ENCODE data around the gene URGCP.

URGCP gene

GRCh38 chr7:43844662-43845061 lies 61.7 kb downstream of the URGCP start:
- H4K91ac ChIP-seq (ENCODE audit: low read length) = no peak overlapping the region
- 56% methylated on average over 2 of the region's 2 CpGs for WGBS
- no peak overlapping the region for H3K14ac ChIP-seq (ENCODE audit: low read length in 2 of 2)
- H2AFZ ChIP-seq (ENCODE audit: low read depth, low read length) = no peak overlapping the region
- no peak overlapping the region for H3K27ac ChIP-seq (ENCODE audit: low read length, poor library complexity, severe bottlenecking)
- H3K9me3 ChIP-seq (ENCODE audit: control insufficient read depth, low read length) = no peaks in the 10 kb centered on the region
- H2BK120ac ChIP-seq (ENCODE audit: low read depth, low read length) = no peak overlapping the region
- H2BK12ac ChIP-seq (ENCODE audit: low read length in 2 of 2) = no peak overlapping the region
- H2AK5ac ChIP-seq (ENCODE audit: low read length, severe bottlenecking) = no peak overlapping the region
- no peaks in the 10 kb centered on the region for H3K27me3 ChIP-seq (ENCODE audit: control insufficient read depth in 1 of 2, insufficient read depth in 1 of 2, low read length in 2 of 2)
- H3K23ac ChIP-seq (ENCODE audit: low read length in 2 of 2) = no peak overlapping the region
- H2BK5ac ChIP-seq (ENCODE audit: low read depth, low read length, poor library complexity, severe bottlenecking) = no peak overlapping the region
- H3K4ac ChIP-seq (ENCODE audit: low read depth in 1 of 2, low read length in 2 of 2) = no peak overlapping the region
- no peak overlapping the region for H2BK15ac ChIP-seq (ENCODE audit: low read depth, poor library complexity, severe bottlenecking)
- no peaks in the 10 kb centered on the region for H3K79me1 ChIP-seq (replicated peaks; ENCODE audit: low read length, poor library complexity, severe bottlenecking)
- no peak overlapping the region for H3K18ac ChIP-seq (ENCODE audit: low read depth in 1 of 2, low read length in 2 of 2)
- no peak overlapping the region for H3K4me3 ChIP-seq (ENCODE audit: insufficient read depth in 1 of 2, low read depth in 1 of 2, low read length in 2 of 2)
- no peak overlapping the region for H4K8ac ChIP-seq (ENCODE audit: low read length)
- no peak overlapping the region for H3K9ac ChIP-seq (ENCODE audit: low read length)
- no peaks in the 10 kb centered on the region for H3K4me1 ChIP-seq (ENCODE audit: control insufficient read depth, insufficient read depth, low read depth, low read length)
- no peak for DNase-seq
- H3K4me2 ChIP-seq (ENCODE audit: low read length, poor library complexity, severe bottlenecking) = no peak overlapping the region
- no peaks in the 10 kb centered on the region for H3K36me3 ChIP-seq (ENCODE audit: control insufficient read depth in 1 of 2, insufficient read depth in 2 of 2, low read depth in 1 of 2, low read length in 2 of 2)

GRCh38 chr7:43844257-43844656 lies 62.1 kb downstream of the URGCP start:
- 94% methylated on average over 2 of the region's 2 CpGs for WGBS
- Histone ChIP-seq H4K8ac (ENCODE audit: low read length) (no peak overlapping the region), H2BK15ac (ENCODE audit: low read depth, poor library complexity, severe bottlenecking) (no peak overlapping the region), H4K91ac (ENCODE audit: low read length) (no peak overlapping the region), H2BK12ac (ENCODE audit: low read length in 2 of 2) (no peak overlapping the region), H3K4me2 (ENCODE audit: low read length, poor library complexity, severe bottlenecking) (no peak overlapping the region), H3K27ac (ENCODE audit: low read length, poor library complexity, severe bottlenecking) (no peak overlapping the region), H3K9me3 (ENCODE audit: control insufficient read depth, low read length) (no peaks in the 10 kb centered on the region), H3K36me3 (ENCODE audit: control insufficient read depth in 1 of 2, insufficient read depth in 2 of 2, low read depth in 1 of 2, low read length in 2 of 2) (no peaks in the 10 kb centered on the region), H3K4me3 (ENCODE audit: insufficient read depth in 1 of 2, low read depth in 1 of 2, low read length in 2 of 2) (no peak overlapping the region), H2AFZ (ENCODE audit: low read depth, low read length) (no peak overlapping the region), H3K14ac (ENCODE audit: low read length in 2 of 2) (no peak overlapping the region), H3K27me3 (ENCODE audit: control insufficient read depth in 1 of 2, insufficient read depth in 1 of 2, low read length in 2 of 2) (no peaks in the 10 kb centered on the region), H2AK5ac (ENCODE audit: low read length, severe bottlenecking) (no peak overlapping the region), H2BK120ac (ENCODE audit: low read depth, low read length) (no peak overlapping the region), H3K79me1 (replicated peaks; ENCODE audit: low read length, poor library complexity, severe bottlenecking) (no peaks in the 10 kb centered on the region), H3K18ac (ENCODE audit: low read depth in 1 of 2, low read length in 2 of 2) (no peak overlapping the region), H3K23ac (ENCODE audit: low read length in 2 of 2) (no peak overlapping the region), H3K4me1 (ENCODE audit: control insufficient read depth, insufficient read depth, low read depth, low read length) (no peaks in the 10 kb centered on the region), H3K9ac (ENCODE audit: low read length) (no peak overlapping the region), H2BK5ac (ENCODE audit: low read depth, low read length, poor library complexity, severe bottlenecking) (no peak overlapping the region), H3K4ac (ENCODE audit: low read depth in 1 of 2, low read length in 2 of 2) (no peak overlapping the region)
- no peak for DNase-seq

GRCh38 chr7:43843296-43843695 lies 63.1 kb downstream of the URGCP start:
- no peak for DNase-seq
- 94% methylated on average over 4 of the region's 4 CpGs for WGBS
- no peak overlapping the region for H3K4me2 ChIP-seq (ENCODE audit: low read length, poor library complexity, severe bottlenecking)
- no peak overlapping the region for H2BK5ac ChIP-seq (ENCODE audit: low read depth, low read length, poor library complexity, severe bottlenecking)
- H3K9ac ChIP-seq (ENCODE audit: low read length) = no peak overlapping the region
- no peak overlapping the region for H3K4me3 ChIP-seq (ENCODE audit: insufficient read depth in 1 of 2, low read depth in 1 of 2, low read length in 2 of 2)
- H3K4me1 ChIP-seq (ENCODE audit: control insufficient read depth, insufficient read depth, low read depth, low read length) = no peaks in the 10 kb centered on the region
- no peak overlapping the region for H2AK5ac ChIP-seq (ENCODE audit: low read length, severe bottlenecking)
- no peaks in the 10 kb centered on the region for H3K9me3 ChIP-seq (ENCODE audit: control insufficient read depth, low read length)
- no peak overlapping the region for H2BK12ac ChIP-seq (ENCODE audit: low read length in 2 of 2)
- H2BK15ac ChIP-seq (ENCODE audit: low read depth, poor library complexity, severe bottlenecking) = no peak overlapping the region
- H3K18ac ChIP-seq (ENCODE audit: low read depth in 1 of 2, low read length in 2 of 2) = no peak overlapping the region
- no peak overlapping the region for H3K23ac ChIP-seq (ENCODE audit: low read length in 2 of 2)
- H2AFZ ChIP-seq (ENCODE audit: low read depth, low read length) = no peak overlapping the region
- no peaks in the 10 kb centered on the region for H3K36me3 ChIP-seq (ENCODE audit: control insufficient read depth in 1 of 2, insufficient read depth in 2 of 2, low read depth in 1 of 2, low read length in 2 of 2)
- no peak overlapping the region for H2BK120ac ChIP-seq (ENCODE audit: low read depth, low read length)
- no peaks in the 10 kb centered on the region for H3K27me3 ChIP-seq (ENCODE audit: control insufficient read depth in 1 of 2, insufficient read depth in 1 of 2, low read length in 2 of 2)
- H3K27ac ChIP-seq (ENCODE audit: low read length, poor library complexity, severe bottlenecking) = no peak overlapping the region
- no peak overlapping the region for H4K91ac ChIP-seq (ENCODE audit: low read length)
- no peak overlapping the region for H3K14ac ChIP-seq (ENCODE audit: low read length in 2 of 2)
- no peak overlapping the region for H3K4ac ChIP-seq (ENCODE audit: low read depth in 1 of 2, low read length in 2 of 2)
- H4K8ac ChIP-seq (ENCODE audit: low read length) = no peak overlapping the region
- no peaks in the 10 kb centered on the region for H3K79me1 ChIP-seq (replicated peaks; ENCODE audit: low read length, poor library complexity, severe bottlenecking)

- H2BK5ac ChIP-seq (ENCODE audit: low read depth, low read length, poor library complexity, severe bottlenecking) = no peak overlapping the region
- H2BK15ac ChIP-seq (ENCODE audit: low read depth, poor library complexity, severe bottlenecking) = no peak overlapping the region
- H3K4me1 ChIP-seq (ENCODE audit: control insufficient read depth, insufficient read depth, low read depth, low read length) = no peaks in the 10 kb centered on the region
- no peak overlapping the region for H3K4me3 ChIP-seq (ENCODE audit: insufficient read depth in 1 of 2, low read depth in 1 of 2, low read length in 2 of 2)
- no peak overlapping the region for H2AK5ac ChIP-seq (ENCODE audit: low read length, severe bottlenecking)
- H3K9ac ChIP-seq (ENCODE audit: low read length) = peak overlapping the region; percentile 87
- DNase-seq = no peak
- no peak overlapping the region for H2BK12ac ChIP-seq (ENCODE audit: low read length in 2 of 2)
- WGBS = 82% methylated on average over 9 of the region's 9 CpGs
- no peak overlapping the region for H3K27ac ChIP-seq (ENCODE audit: low read length, poor library complexity, severe bottlenecking)
- no peak overlapping the region for H3K4ac ChIP-seq (ENCODE audit: low read depth in 1 of 2, low read length in 2 of 2)
- H3K4me2 ChIP-seq (ENCODE audit: low read length, poor library complexity, severe bottlenecking) = no peak overlapping the region
- no peak overlapping the region for H4K91ac ChIP-seq (ENCODE audit: low read length)
- no peaks in the 10 kb centered on the region for H3K27me3 ChIP-seq (ENCODE audit: control insufficient read depth in 1 of 2, insufficient read depth in 1 of 2, low read length in 2 of 2)
- no peak overlapping the region for H4K8ac ChIP-seq (ENCODE audit: low read length)
- H3K23ac ChIP-seq (ENCODE audit: low read length in 2 of 2) = no peak overlapping the region
- no peak overlapping the region for H2BK120ac ChIP-seq (ENCODE audit: low read depth, low read length)
- H3K18ac ChIP-seq (ENCODE audit: low read depth in 1 of 2, low read length in 2 of 2) = no peak overlapping the region
- no peak overlapping the region for H3K14ac ChIP-seq (ENCODE audit: low read length in 2 of 2)
- H3K36me3 ChIP-seq (ENCODE audit: control insufficient read depth in 1 of 2, insufficient read depth in 2 of 2, low read depth in 1 of 2, low read length in 2 of 2) = no peaks in the 10 kb centered on the region
- no peak overlapping the region for H2AFZ ChIP-seq (ENCODE audit: low read depth, low read length)
- peaks cover 5% of the 10 kb centered on the region for H3K9me3 ChIP-seq (ENCODE audit: control insufficient read depth, low read length)
- H3K79me1 ChIP-seq (replicated peaks; ENCODE audit: low read length, poor library complexity, severe bottlenecking) = no peaks in the 10 kb centered on the region
These were observed 68.2 kb downstream of the URGCP start for GRCh38 chr7:43838201-43838658.

Data from mesenchymal stem cell (in vitro differentiated cells and primary cell).